Caki2 (cell line): ENCODE results near the gene CDC6. TPM values are rescaled to one million over a fixed set of nuclear protein-coding genes. Genes with fewer than 3 reads are reported as not detected.

ENCODE experiments used
- total RNA-seq: library from RNA; depleted of rRNA; stranded (reverse); fragments of >200 nt; shearing (Covaris generic); gene quantifications from 2 replicates; pipeline ENCODE4 v1.2.3, GENCODE V29; 2014; ENCODE audit warnings: low replicate concordance; rRNA removed

Gene CDC6
- total RNA-seq, 1 experiment from 2014 or later: 68.1 TPM

Other genes starting within 250 kb of the CDC6 start
- 36.7 and 97.2 TPM in 2 replicates for gene MED24, start 233.5 kb upstream of the CDC6 start, total RNA-seq
- gene THRA, start 224.9 kb upstream of the CDC6 start, total RNA-seq: 9.1 and 16.4 TPM in 2 replicates
- 1.1 and 1.6 TPM in 2 replicates for gene NR1D1, start 187.3 kb upstream of the CDC6 start, total RNA-seq
- gene MSL1, start 165.9 kb upstream of the CDC6 start, total RNA-seq: 32.3 and 42.7 TPM in 2 replicates
- gene CASC3, start 147.3 kb upstream of the CDC6 start, total RNA-seq: 27.5 and 37.9 TPM in 2 replicates
- gene RAPGEFL1, start 110.4 kb upstream of the CDC6 start, total RNA-seq: 1.7 and 5.9 TPM in 2 replicates
- gene WIPF2, start 68.6 kb upstream of the CDC6 start, total RNA-seq: 7.7 and 9.1 TPM in 2 replicates
- 11.4 and 26.0 TPM in 2 replicates for gene RARA, start 21.3 kb downstream of the CDC6 start, total RNA-seq
- gene GJD3, start 76.9 kb downstream of the CDC6 start, total RNA-seq: not detected in 2 replicates
- 131 and 148 TPM in 2 replicates for gene TOP2A, start 130.0 kb downstream of the CDC6 start, total RNA-seq
- gene IGFBP4, start 155.6 kb downstream of the CDC6 start, total RNA-seq: 198 and 232 TPM in 2 replicates
- not detected in 2 replicates for gene TNS4, start 213.7 kb downstream of the CDC6 start, total RNA-seq